Endothelial cell of umbilical vein (primary cell): ENCODE measurements around the gene CPA1. TPM values are rescaled to one million over a fixed set of nuclear protein-coding genes. Genes with fewer than 3 reads are reported as not detected.

Source experiments
- BruUV-seq: library from RNA; stranded (reverse); fragments of 400-500 nt; replicated peaks from 2 replicates; lab custom pipeline; 2021; lab: Mats Ljungman, UMichigan
- CTCF ChIA-PET: fragments of 300-600, 350-600 bp; sonication (Branson Sonifier 250); formaldehyde crosslinking; loops from one replicate; lab custom pipeline; 2021; ENCODE audit warnings: antibody characterized with exemption, inconsistent platforms; lab: Charles Lee
- POLR2A ChIA-PET: fragments of 300-600, 350-600 bp; sonication (Branson Sonifier 250); formaldehyde crosslinking; loops from one replicate; lab custom pipeline; 2021; ENCODE audit warnings: antibody characterized with exemption, inconsistent platforms; lab: Charles Lee
- DNase-seq: peaks from one replicate; pipeline ENCODE4 v3.0.0-alpha.2; 2011; ENCODE audit warnings: low read depth, low spot score
- FAIRE-seq: peaks from 2 replicates; lab custom pipeline; 2011; peaks lifted over from hg19 to GRCh38; lab: Jason Lieb, UNC
- H2AFZ ChIP-seq: 2 replicates; pipeline ENCODE4 v1.6.0; 2012; ENCODE audit warnings: low read depth, low read length, control low read depth, inconsistent platforms
- H3K27ac ChIP-seq: 2 replicates; pipeline ENCODE4 v1.5.1; 2011; ENCODE audit warnings: low read depth, mild to moderate bottlenecking, control low read depth, low read length, moderate library complexity; ENCODE audit not compliant: insufficient read depth
- H3K27me3 ChIP-seq, 2 experiments: 2 replicates each; pipeline versions ENCODE4 v1.6.0 to v1.6.1; 2011; ENCODE audit warnings: low read length in 2 of 2, mixed read lengths in 1 of 2; ENCODE audit not compliant: control insufficient read depth in 2 of 2, insufficient read depth in 2 of 2
- H3K36me3 ChIP-seq, 2 experiments: 2 replicates in 1 of 2; 3 replicates in 1 of 2; pipeline ENCODE4 v1.5.1; 2011; ENCODE audit warnings: low read length in 2 of 2, mild to moderate bottlenecking in 1 of 2, moderate library complexity in 1 of 2; ENCODE audit not compliant: control insufficient read depth in 2 of 2, insufficient read depth in 2 of 2; ENCODE audit errors: extremely low read depth in 1 of 2
- H3K4me1 ChIP-seq: 3 replicates; pipeline ENCODE4 v1.5.1; 2011; ENCODE audit warnings: mild to moderate bottlenecking, low read length; ENCODE audit not compliant: control insufficient read depth, insufficient read depth; ENCODE audit errors: extremely low read depth
- H3K4me2 ChIP-seq: 2 replicates; pipeline ENCODE4 v1.6.1; 2011; ENCODE audit warnings: low read length, control low read depth, mixed read lengths; ENCODE audit not compliant: insufficient read depth
- H3K4me3 ChIP-seq, 3 experiments: fragments of 200-600 bp in 1 of 3; sonication (generic), shearing (Covaris generic) in 1 of 3; replicated peaks in 1 of 3; 2 replicates each; pipeline ENCODE4 v1.5.1; 2011 to 2016; ENCODE audit warnings: control low read depth in 3 of 3, low read length in 3 of 3, mild to moderate bottlenecking in 2 of 3, inconsistent platforms in 1 of 3, low read depth in 1 of 3, moderate library complexity in 1 of 3; ENCODE audit not compliant: insufficient read depth in 1 of 3
- H3K79me2 ChIP-seq: 2 replicates; pipeline ENCODE4 v1.6.0; 2012; ENCODE audit warnings: low read length, inconsistent platforms; ENCODE audit not compliant: control insufficient read depth, insufficient read depth
- H3K9ac ChIP-seq: replicated peaks from 2 replicates; pipeline ENCODE3; 2011; ENCODE audit warnings: low read length, control low read depth; ENCODE audit not compliant: insufficient read depth; ENCODE audit errors: extremely low read depth
- H3K9me1 ChIP-seq: replicated peaks from 3 replicates; pipeline ENCODE4 v1.6.0; 2011; ENCODE audit warnings: mild to moderate bottlenecking, low read length; ENCODE audit not compliant: control insufficient read depth, insufficient read depth; ENCODE audit errors: extremely low read depth
- H3K9me3 ChIP-seq: replicated peaks from 2 replicates; pipeline ENCODE4 v1.5.1; 2012; ENCODE audit warnings: low read length, inconsistent platforms; ENCODE audit not compliant: control insufficient read depth, insufficient read depth
- H4K20me1 ChIP-seq: replicated peaks from 2 replicates; pipeline ENCODE3; 2011; ENCODE audit warnings: mild to moderate bottlenecking, low read length; ENCODE audit not compliant: control insufficient read depth, insufficient read depth; ENCODE audit errors: extremely low read depth
- CTCF ChIP-seq, 2 donors: IDR thresholded peaks; 1 replicate in 1 of 2; 2 replicates in 1 of 2; pipeline ENCODE4 v1.5.1; 2011; ENCODE audit warnings: low read length in 2 of 2, mild to moderate bottlenecking in 2 of 2, moderate library complexity in 2 of 2, control low read depth in 1 of 2, inconsistent platforms in 1 of 2, low read depth in 1 of 2; ENCODE audit not compliant: insufficient read depth in 1 of 2; ENCODE audit errors: extremely low read depth in 1 of 2
- EZH2 ChIP-seq: IDR thresholded peaks from 2 replicates; pipeline ENCODE4 v1.6.1; 2012; ENCODE audit warnings: borderline replicate concordance, low read depth, mild to moderate bottlenecking, moderate library complexity, low read length, inconsistent platforms; ENCODE audit not compliant: severe bottlenecking
- FOS ChIP-seq: IDR thresholded peaks from 2 replicates; pipeline ENCODE4 v1.6.1; 2011; ENCODE audit warnings: mild to moderate bottlenecking, low read length, moderate library complexity, borderline replicate concordance; ENCODE audit not compliant: insufficient read depth
- GATA2 ChIP-seq: IDR thresholded peaks from 2 replicates; pipeline ENCODE4 v1.7.0; 2011; ENCODE audit warnings: low read depth, mild to moderate bottlenecking, moderate library complexity, mixed read lengths, low read length; ENCODE audit not compliant: insufficient read length, insufficient read depth
- JUN ChIP-seq: IDR thresholded peaks from 2 replicates; pipeline ENCODE4 v1.6.1; 2011; ENCODE audit warnings: borderline replicate concordance, low read depth; ENCODE audit not compliant: insufficient read length, insufficient read depth
- MAX ChIP-seq: IDR thresholded peaks from 2 replicates; pipeline ENCODE4 v1.6.1; 2011; ENCODE audit not compliant: insufficient read depth, insufficient read length
- MYC ChIP-seq: IDR thresholded peaks from one replicate; pipeline ENCODE4 v1.6.1; 2011; ENCODE audit warnings: mild to moderate bottlenecking, low read depth, low read length
- POLR2A ChIP-seq: IDR thresholded peaks from 2 replicates; pipeline ENCODE4 v1.6.1; 2012; ENCODE audit warnings: low read depth, mild to moderate bottlenecking, control low read depth, low read length
- POLR2AphosphoS5 ChIP-seq: IDR thresholded peaks from 2 replicates; pipeline ENCODE4 v1.6.1; 2012; ENCODE audit warnings: low read depth, mild to moderate bottlenecking, control low read depth, low read length, moderate library complexity; ENCODE audit not compliant: insufficient read depth
- dilution Hi-C: fragments of 300-500 bp; cut with MboI; formaldehyde crosslinking; loops from one replicate; pipeline ENCODE4 v1.15.0; 2019; ENCODE audit warnings: low sequenced_read_pairs; ENCODE audit not compliant: extremely low pct_ligation_motif_present
- intact Hi-C: fragments of 100-400 bp; cut with micrococcal nuclease; formaldehyde crosslinking; loops from one replicate; pipeline ENCODE4 v1.10.0; 2022
- polyA plus RNA-seq, 4 experiments: library from polyadenylated mRNA; depleted of rRNA in 3 of 4; stranded (reverse) in 3 of 4; unstranded in 1 of 4; fragments of >200 nt; gene quantifications; 2 replicates each; pipeline versions ENCODE4 v1.2.1 to v1.2.3, GENCODE V29; 2011 to 2012; ENCODE audit warnings: missing spikeins in 1 of 4
- total RNA-seq: library from RNA; stranded (reverse); gene quantifications from 2 replicates; pipeline ENCODE4 v1.2.3, GENCODE V29; 2021

Gene CPA1
- total and polyA plus RNA-seq, 2 donors (not counting 3 experiments of a cell fraction or from before 2014, with no cell fraction given), result not detected

GRCh38 chr7:130386876-130387275 is 6.6 kb downstream of the CPA1 start:
- Histone ChIP-seq H2AFZ (no peak overlapping the region), H3K9me1 (no peaks in the 10 kb centered on the region), H3K9ac (no peak overlapping the region), H3K27ac (no peak overlapping the region), H3K27me3 (no peaks in the 10 kb centered on the region), H3K4me1 (no peaks in the 10 kb centered on the region), H3K9me3 (no peaks in the 10 kb centered on the region), H3K4me2 (no peak overlapping the region), H4K20me1 (no peaks in the 10 kb centered on the region), H3K36me3 (no peaks in the 10 kb centered on the region), H3K4me3 (no peak overlapping the region), H3K79me2 (no peaks in the 10 kb centered on the region)
- POLR2A ChIA-PET, result no interaction called here
- BruUV-seq, result no TSS peak
- CTCF ChIA-PET, result no interaction called here
- no peak for FAIRE-seq
- DNase-seq, result no peak
- dilution Hi-C loops (no loop called here), intact Hi-C loops (no loop called here)
- TF ChIP-seq MAX (no peak), JUN (no peak), EZH2 (no peak), MYC (no peak)

- TF ChIP-seq MAX (no peak), POLR2AphosphoS5 (no peak), FOS (no peak), JUN (no peak), CTCF (IDR thresholded peaks at IDR 0.05; ENCODE audit: extremely low read depth in 1 of 2, insufficient read depth in 1 of 2, low read depth in 1 of 2, low read length in 2 of 2) (no peak), GATA2 (no peak), POLR2A (no peak), MYC (no peak), EZH2 (no peak)
- ChIA-PET POLR2A (no interaction called here), CTCF (no interaction called here)
- H3K27me3 ChIP-seq, result no peaks in the 10 kb centered on the region
- intact Hi-C loops (no loop called here), dilution Hi-C loops (no loop called here)
- H3K9me3 ChIP-seq, result no peaks in the 10 kb centered on the region
- DNase-seq, result no peak
- H3K9me1 ChIP-seq, result no peaks in the 10 kb centered on the region
- H4K20me1 ChIP-seq, result no peaks in the 10 kb centered on the region
- no TSS peak for BruUV-seq
- no peak overlapping the region for H3K4me2 ChIP-seq
- no peaks in the 10 kb centered on the region for H3K36me3 ChIP-seq
- no peak overlapping the region for H3K27ac ChIP-seq
- no peak overlapping the region for H3K4me3 ChIP-seq
- no peaks in the 10 kb centered on the region for H3K4me1 ChIP-seq
- no peaks in the 10 kb centered on the region for H3K79me2 ChIP-seq
- H2AFZ ChIP-seq, result no peak overlapping the region
- FAIRE-seq, result no peak
- no peak overlapping the region for H3K9ac ChIP-seq
Measured at GRCh38 chr7:130387306-130387627, 7.0 kb downstream of the CPA1 start.
